Measurements from ENCODE around the gene ARID5A.

The ARID5A gene

DNA sequence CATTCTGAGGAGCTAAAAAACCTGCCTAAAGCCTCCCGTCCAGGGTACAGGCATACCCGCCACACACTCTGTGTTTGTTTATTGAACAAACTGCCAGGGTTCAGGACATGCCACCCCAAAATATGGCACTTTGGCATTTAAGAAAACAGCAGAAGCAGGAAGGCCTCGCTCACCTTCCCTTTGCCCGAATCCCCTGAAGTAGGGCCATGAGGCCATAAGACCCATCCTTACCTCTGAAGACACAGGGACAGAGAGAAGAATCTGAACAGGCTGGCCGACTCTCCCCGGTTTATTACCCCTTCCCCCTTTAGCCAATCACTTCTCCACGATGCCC, 29.7 kb upstream of the ARID5A start:
- no peaks in the 10 kb centered on the region for H3K9me3 ChIP-seq (ENCODE audit: control insufficient read depth, low read length)
- H3K4me3 ChIP-seq (ENCODE audit: insufficient read depth, low read depth, low read length), result no peak overlapping the region
- H3K36me3 ChIP-seq (ENCODE audit: control insufficient read depth, insufficient read depth, low read length), result no peaks in the 10 kb centered on the region
- no peak overlapping the region for H3K27ac ChIP-seq (ENCODE audit: insufficient read depth, low read depth, low read length, poor library complexity, severe bottlenecking)
- peaks cover 3% of the 10 kb centered on the region for H3K4me1 ChIP-seq (ENCODE audit: control insufficient read depth, insufficient read depth, low read length)
- peaks cover 12% of the 10 kb centered on the region for H3K27me3 ChIP-seq (ENCODE audit: control insufficient read depth, insufficient read depth, low read length, poor library complexity, severe bottlenecking)
- WGBS, 2 experiments, result 92 to 95% methylated on average over 7 of the region's 7 CpGs

DNA sequence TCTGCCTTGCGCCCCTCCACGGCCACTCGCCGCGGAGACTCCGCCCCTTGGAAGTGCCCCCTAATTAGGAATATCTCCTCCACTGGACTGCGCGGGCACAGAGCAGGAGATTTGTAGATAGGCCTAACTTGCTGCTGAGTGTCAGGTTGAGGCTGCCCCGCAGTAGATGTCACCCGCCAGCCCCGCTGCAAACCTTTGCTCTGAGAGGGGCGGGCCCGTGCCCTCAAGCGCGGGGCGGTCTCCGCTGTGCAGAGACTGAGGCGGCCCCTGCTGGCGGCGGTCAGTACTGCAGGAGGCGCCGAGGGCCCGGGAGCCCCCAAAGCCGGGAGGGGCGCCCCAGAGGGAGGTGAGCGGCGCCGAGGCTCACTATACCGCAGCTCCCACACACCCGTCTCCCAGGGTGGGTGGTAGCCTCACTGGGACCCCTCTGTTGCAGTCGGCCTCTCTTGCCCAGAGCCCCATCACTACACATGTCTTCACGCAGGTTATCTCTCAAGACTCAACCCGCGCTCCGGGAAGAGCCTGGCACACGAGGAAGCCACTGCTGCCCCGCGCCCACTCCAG, 28.5 kb upstream of the ARID5A start:
- Histone ChIP-seq H3K27me3 (ENCODE audit: control insufficient read depth, insufficient read depth, low read length, poor library complexity, severe bottlenecking) (peaks cover 12% of the 10 kb centered on the region), H3K4me3 (ENCODE audit: insufficient read depth, low read depth, low read length) (no peak overlapping the region), H3K9me3 (ENCODE audit: control insufficient read depth, low read length) (no peaks in the 10 kb centered on the region), H3K27ac (ENCODE audit: insufficient read depth, low read depth, low read length, poor library complexity, severe bottlenecking) (no peak overlapping the region), H3K4me1 (ENCODE audit: control insufficient read depth, insufficient read depth, low read length) (no peaks in the 10 kb centered on the region), H3K36me3 (ENCODE audit: control insufficient read depth, insufficient read depth, low read length) (no peaks in the 10 kb centered on the region)
- WGBS, 2 experiments, result 31 to 33% methylated on average over 38 of the region's 38 CpGs

DNA sequence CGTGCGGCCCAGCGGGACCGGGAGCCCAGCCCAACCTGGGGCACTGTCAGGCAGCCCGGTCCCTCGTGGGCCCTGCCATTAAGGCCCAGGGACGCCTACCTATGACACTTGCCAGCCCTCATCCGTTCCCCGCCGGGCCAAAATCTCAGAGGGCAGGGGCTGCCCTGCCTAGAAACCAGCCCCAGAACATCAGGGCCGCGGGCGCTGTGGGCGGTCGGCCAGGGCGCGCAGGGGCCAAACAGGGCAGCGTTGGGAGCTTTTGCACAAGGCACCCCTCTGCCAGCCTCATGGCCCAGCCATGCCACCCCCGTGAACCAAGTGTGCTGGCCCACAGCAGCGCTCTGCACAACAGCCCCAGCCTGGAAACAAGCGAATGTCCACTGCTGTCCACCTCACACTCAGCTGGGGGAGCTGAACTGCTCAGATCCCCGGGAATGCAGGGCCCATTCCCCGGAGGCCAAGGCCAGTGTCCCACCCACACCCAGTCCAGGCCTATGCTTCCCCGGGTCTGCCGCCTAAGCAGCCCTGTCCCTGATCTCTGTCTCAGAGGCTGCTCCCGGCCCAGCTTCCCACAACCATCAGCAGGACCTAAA, 27.9 kb upstream of the ARID5A start:
- 87% methylated on average over 26 of the region's 26 CpGs for WGBS, 2 experiments
- no peaks in the 10 kb centered on the region for H3K9me3 ChIP-seq (ENCODE audit: control insufficient read depth, low read length)

DNA sequence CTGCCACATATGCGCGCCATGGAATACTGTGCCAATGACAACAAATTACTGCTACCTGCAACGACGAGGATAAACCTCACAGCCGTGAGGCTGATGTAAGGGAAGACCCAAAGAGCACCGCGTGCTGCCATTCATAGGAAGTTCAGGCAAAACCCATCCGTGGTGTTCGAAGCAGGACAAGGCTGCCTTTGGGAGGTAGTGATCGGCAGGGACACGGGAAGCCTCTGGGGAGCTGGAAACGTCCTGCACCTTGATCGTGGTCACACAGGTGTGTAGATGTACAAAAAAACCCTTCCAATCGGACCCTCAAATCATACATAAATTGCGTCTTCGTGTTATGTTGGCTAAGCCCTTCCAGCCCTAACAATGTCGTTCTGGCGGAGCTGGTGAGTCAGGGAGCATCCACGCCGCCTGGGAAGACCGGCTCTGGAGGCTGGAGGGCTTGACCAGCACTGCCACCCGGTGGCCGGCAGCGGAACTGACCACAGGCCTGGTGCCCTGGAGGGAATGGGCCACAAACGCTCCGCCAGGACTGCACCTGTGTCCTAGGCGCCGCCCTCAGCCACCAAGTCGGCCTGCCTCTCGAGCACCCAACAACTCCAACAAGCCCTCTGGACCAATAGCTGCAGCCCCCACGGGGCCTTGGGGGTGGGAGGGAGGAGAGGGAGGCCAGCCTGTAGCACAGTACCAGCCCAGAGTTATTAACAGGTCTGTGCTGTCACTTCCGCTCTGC, 27.3 kb upstream of the ARID5A start:
- no peak overlapping the region for H3K4me3 ChIP-seq (ENCODE audit: insufficient read depth, low read depth, low read length)
- 33% methylated on average over 32 of the region's 32 CpGs for WGBS, 2 experiments

More for the DNA sequence above, 27.9 kb upstream of the ARID5A start:
- no peaks in the 10 kb centered on the region for H3K4me1 ChIP-seq (ENCODE audit: control insufficient read depth, insufficient read depth, low read length)
- no peak overlapping the region for H3K4me3 ChIP-seq (ENCODE audit: insufficient read depth, low read depth, low read length)
- no peak overlapping the region for H3K27ac ChIP-seq (ENCODE audit: insufficient read depth, low read depth, low read length, poor library complexity, severe bottlenecking)
- no peaks in the 10 kb centered on the region for H3K36me3 ChIP-seq (ENCODE audit: control insufficient read depth, insufficient read depth, low read length)
- peaks cover 12% of the 10 kb centered on the region for H3K27me3 ChIP-seq (ENCODE audit: control insufficient read depth, insufficient read depth, low read length, poor library complexity, severe bottlenecking)

DNA sequence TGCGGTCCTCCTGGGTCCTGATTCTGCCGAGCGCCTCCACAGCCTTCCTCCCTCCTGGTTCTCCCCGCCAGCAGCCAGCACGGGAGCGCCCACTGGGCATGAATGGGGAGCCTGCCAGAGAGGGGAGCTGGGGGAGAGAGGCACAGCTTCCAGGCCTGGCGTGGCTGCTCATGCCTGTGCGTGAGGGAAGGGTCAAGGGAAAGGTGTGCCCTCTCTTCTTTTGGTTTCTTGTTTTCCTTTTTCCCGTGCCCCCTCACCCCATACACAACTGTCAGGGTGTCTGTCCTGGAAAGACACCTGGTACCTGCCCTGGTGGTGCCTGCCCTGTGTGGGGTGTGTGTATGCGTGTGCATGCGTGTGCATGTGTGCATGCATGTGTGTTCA, 26.7 kb upstream of the ARID5A start:
- no peaks in the 10 kb centered on the region for H3K9me3 ChIP-seq (ENCODE audit: control insufficient read depth, low read length)
- peaks cover 12% of the 10 kb centered on the region for H3K27me3 ChIP-seq (ENCODE audit: control insufficient read depth, insufficient read depth, low read length, poor library complexity, severe bottlenecking)
- no peaks in the 10 kb centered on the region for H3K36me3 ChIP-seq (ENCODE audit: control insufficient read depth, insufficient read depth, low read length)
- no peak overlapping the region for H3K27ac ChIP-seq (ENCODE audit: insufficient read depth, low read depth, low read length, poor library complexity, severe bottlenecking)
- H3K4me3 ChIP-seq (ENCODE audit: insufficient read depth, low read depth, low read length), result no peak overlapping the region
- H3K4me1 ChIP-seq (ENCODE audit: control insufficient read depth, insufficient read depth, low read length), result no peaks in the 10 kb centered on the region
- 55 to 59% methylated on average over 10 to 11 of the region's 11 CpGs for WGBS, 2 experiments

More for the DNA sequence above, 27.3 kb upstream of the ARID5A start:
- peaks cover 12% of the 10 kb centered on the region for H3K27me3 ChIP-seq (ENCODE audit: control insufficient read depth, insufficient read depth, low read length, poor library complexity, severe bottlenecking)
- no peaks in the 10 kb centered on the region for H3K9me3 ChIP-seq (ENCODE audit: control insufficient read depth, low read length)
- H3K27ac ChIP-seq (ENCODE audit: insufficient read depth, low read depth, low read length, poor library complexity, severe bottlenecking), result no peak overlapping the region
- no peaks in the 10 kb centered on the region for H3K4me1 ChIP-seq (ENCODE audit: control insufficient read depth, insufficient read depth, low read length)
- no peaks in the 10 kb centered on the region for H3K36me3 ChIP-seq (ENCODE audit: control insufficient read depth, insufficient read depth, low read length)

DNA sequence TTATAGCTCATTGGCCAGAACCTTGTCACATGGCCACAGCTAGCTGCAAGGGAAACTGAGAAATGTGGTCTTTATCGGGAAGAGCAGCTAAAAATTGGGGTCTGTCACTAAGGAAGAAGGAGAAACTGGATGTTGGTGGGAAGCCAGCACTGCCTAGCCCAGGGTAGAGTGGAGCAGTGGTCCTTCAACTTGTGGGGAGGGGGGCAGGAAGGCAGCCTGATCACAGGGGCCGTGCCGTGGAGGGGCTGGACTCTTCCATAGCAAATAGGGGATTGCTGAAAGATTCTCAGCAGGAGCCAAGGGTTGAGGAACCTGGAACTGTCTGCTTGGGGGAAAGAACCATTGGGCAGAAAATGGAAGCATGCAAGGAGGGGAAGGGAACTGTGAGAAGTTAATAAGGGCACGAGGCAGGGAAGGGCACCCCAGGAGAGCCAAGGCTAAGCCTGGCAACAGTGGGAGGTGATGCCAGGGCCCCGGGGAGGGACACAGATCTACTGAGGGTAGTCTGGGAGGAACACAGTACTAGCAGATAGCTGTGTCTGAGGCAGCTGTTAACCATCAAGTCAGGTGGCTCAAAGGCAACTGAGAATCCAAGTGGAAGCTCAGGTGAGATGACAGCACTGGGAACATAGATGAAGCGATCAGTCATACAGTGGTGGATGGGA, 25.5 kb upstream of the ARID5A start:
- WGBS, 2 experiments, result 86 to 88% methylated on average over 6 of the region's 6 CpGs
- H3K36me3 ChIP-seq (ENCODE audit: control insufficient read depth, insufficient read depth, low read length), result no peaks in the 10 kb centered on the region

DNA sequence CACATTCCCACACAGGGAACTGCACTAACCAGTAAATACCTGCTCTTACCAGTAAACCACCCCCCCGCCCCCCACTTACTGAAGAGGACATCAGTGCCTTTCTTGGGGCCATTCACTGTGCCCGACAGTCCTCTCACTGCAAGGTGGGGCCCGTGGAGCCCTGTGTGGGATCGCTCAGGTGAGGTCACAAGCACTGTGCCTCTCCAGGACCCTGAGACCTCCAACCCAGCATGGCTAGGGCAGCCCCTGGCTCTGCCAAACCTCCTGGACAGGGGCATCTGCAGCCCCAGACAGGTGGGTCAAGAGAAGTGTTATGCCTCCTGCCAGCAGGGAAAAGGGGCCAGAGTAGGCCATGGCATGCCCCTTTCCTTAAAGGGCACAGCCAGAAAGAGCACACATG, 24.7 kb upstream of the ARID5A start:
- H3K36me3 ChIP-seq (ENCODE audit: control insufficient read depth, insufficient read depth, low read length), result no peaks in the 10 kb centered on the region
- H3K9me3 ChIP-seq (ENCODE audit: control insufficient read depth, low read length), result no peaks in the 10 kb centered on the region
- WGBS, 2 experiments, result 76 to 90% methylated on average over 4 of the region's 4 CpGs
- no peak overlapping the region for H3K27ac ChIP-seq (ENCODE audit: insufficient read depth, low read depth, low read length, poor library complexity, severe bottlenecking)
- H3K27me3 ChIP-seq (ENCODE audit: control insufficient read depth, insufficient read depth, low read length, poor library complexity, severe bottlenecking), result peaks cover 12% of the 10 kb centered on the region
- H3K4me3 ChIP-seq (ENCODE audit: insufficient read depth, low read depth, low read length), result no peak overlapping the region
- H3K4me1 ChIP-seq (ENCODE audit: control insufficient read depth, insufficient read depth, low read length), result no peaks in the 10 kb centered on the region

More for the DNA sequence above, 25.5 kb upstream of the ARID5A start:
- no peaks in the 10 kb centered on the region for H3K9me3 ChIP-seq (ENCODE audit: control insufficient read depth, low read length)
- no peaks in the 10 kb centered on the region for H3K4me1 ChIP-seq (ENCODE audit: control insufficient read depth, insufficient read depth, low read length)
- no peak overlapping the region for H3K4me3 ChIP-seq (ENCODE audit: insufficient read depth, low read depth, low read length)
- no peak overlapping the region for H3K27ac ChIP-seq (ENCODE audit: insufficient read depth, low read depth, low read length, poor library complexity, severe bottlenecking)
- peaks cover 12% of the 10 kb centered on the region for H3K27me3 ChIP-seq (ENCODE audit: control insufficient read depth, insufficient read depth, low read length, poor library complexity, severe bottlenecking)

DNA sequence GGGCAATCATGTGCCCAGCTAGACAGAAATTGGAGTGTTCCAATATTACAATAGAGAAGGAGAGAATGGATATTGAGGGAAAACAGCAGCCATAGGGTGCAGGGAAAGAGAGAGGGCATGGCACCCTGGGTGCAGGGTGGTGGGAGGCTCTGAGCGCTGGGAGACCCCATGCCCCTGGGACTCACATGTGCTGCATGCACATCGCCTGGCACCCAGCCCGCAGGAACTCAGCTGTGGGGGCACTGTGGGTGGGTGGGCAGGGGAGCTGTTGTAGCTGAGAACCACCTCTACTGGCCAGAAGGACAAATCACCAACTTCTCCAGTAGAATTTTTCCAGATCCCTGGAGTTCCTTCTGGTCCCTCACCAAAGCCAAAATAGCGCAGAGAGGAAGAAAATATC, 24.2 kb upstream of the ARID5A start:
- Histone ChIP-seq H3K9me3 (ENCODE audit: control insufficient read depth, low read length) (no peaks in the 10 kb centered on the region), H3K36me3 (ENCODE audit: control insufficient read depth, insufficient read depth, low read length) (no peaks in the 10 kb centered on the region), H3K27ac (ENCODE audit: insufficient read depth, low read depth, low read length, poor library complexity, severe bottlenecking) (no peak overlapping the region), H3K4me3 (ENCODE audit: insufficient read depth, low read depth, low read length) (no peak overlapping the region), H3K4me1 (ENCODE audit: control insufficient read depth, insufficient read depth, low read length) (no peaks in the 10 kb centered on the region), H3K27me3 (ENCODE audit: control insufficient read depth, insufficient read depth, low read length, poor library complexity, severe bottlenecking) (peaks cover 12% of the 10 kb centered on the region)
- WGBS, 2 experiments, result 93 to 96% methylated on average over 4 of the region's 4 CpGs

DNA sequence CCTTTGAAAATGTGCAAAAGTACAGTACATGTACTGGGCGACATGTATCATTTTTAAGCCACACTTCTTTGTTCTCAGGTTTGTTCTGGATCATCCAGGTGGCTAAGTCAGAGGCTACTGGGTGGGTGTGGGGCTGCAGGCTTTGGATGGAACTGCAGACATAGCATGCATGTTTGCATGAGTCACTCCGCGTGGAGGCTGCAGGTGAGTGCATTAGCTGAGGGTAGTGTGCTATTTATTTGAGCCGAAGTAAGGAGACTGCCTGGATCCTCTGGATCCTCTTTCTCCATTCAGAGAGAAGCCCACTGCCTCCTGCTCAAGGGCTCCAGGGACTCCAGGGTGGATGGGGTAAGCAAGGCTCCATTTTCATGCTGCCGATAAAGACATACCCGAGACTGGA, 22.0 kb upstream of the ARID5A start:
- H3K27ac ChIP-seq (ENCODE audit: insufficient read depth, low read depth, low read length, poor library complexity, severe bottlenecking), result no peak overlapping the region
- H3K4me1 ChIP-seq (ENCODE audit: control insufficient read depth, insufficient read depth, low read length), result no peaks in the 10 kb centered on the region
- no peaks in the 10 kb centered on the region for H3K9me3 ChIP-seq (ENCODE audit: control insufficient read depth, low read length)
- 83 to 86% methylated on average over 6 of the region's 6 CpGs for WGBS, 2 experiments
- no peaks in the 10 kb centered on the region for H3K27me3 ChIP-seq (ENCODE audit: control insufficient read depth, insufficient read depth, low read length, poor library complexity, severe bottlenecking)
- no peaks in the 10 kb centered on the region for H3K36me3 ChIP-seq (ENCODE audit: control insufficient read depth, insufficient read depth, low read length)
- no peak overlapping the region for H3K4me3 ChIP-seq (ENCODE audit: insufficient read depth, low read depth, low read length)

DNA sequence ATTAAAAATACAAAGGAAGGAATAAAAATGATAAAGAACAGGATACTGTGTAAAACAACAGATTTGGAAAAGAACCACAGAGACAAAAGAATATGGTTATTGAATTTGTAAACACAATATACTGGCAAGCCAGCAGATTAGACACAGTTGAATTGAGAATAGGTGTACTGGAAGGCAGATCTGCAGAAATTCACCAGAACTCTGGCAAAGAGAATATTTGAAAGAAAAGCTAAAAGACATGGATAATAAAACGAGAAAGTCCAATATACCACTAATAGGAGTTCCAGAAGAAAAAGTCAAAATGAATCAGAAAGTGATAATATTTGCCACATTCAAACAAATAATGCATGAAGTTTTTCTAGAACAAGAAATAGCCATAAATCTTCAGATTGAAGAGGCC, 19.5 kb upstream of the ARID5A start:
- Histone ChIP-seq H3K27me3 (ENCODE audit: control insufficient read depth, insufficient read depth, low read length, poor library complexity, severe bottlenecking) (no peaks in the 10 kb centered on the region), H3K36me3 (ENCODE audit: control insufficient read depth, insufficient read depth, low read length) (no peaks in the 10 kb centered on the region), H3K4me1 (ENCODE audit: control insufficient read depth, insufficient read depth, low read length) (no peaks in the 10 kb centered on the region), H3K9me3 (ENCODE audit: control insufficient read depth, low read length) (no peaks in the 10 kb centered on the region), H3K4me3 (ENCODE audit: insufficient read depth, low read depth, low read length) (no peak overlapping the region), H3K27ac (ENCODE audit: insufficient read depth, low read depth, low read length, poor library complexity, severe bottlenecking) (no peak overlapping the region)
- WGBS, 2 experiments, result 89% methylated on average over 1 of the region's 1 CpG; no CpG with 5 or more reads in 1 of the 2 experiments

All from ectodermal cell (in vitro differentiated cells).